Tibial artery (tissue), 4 donors: ENCODE measurements around the gene PDK4.

Source experiments
- DNase-seq, 2 donors: peaks; one replicate each; pipeline ENCODE4 v3.0.0-alpha.2; 2019
- H3K27ac ChIP-seq, 2 donors: fragments of 200-600 bp; sonication (generic) in 1 of 2; 1 replicate in 1 of 2; 2 replicates in 1 of 2; pipeline ENCODE4 v1.5.1; 2018 to 2019; ENCODE audit warnings: mild to moderate bottlenecking in 1 of 2
- H3K27me3 ChIP-seq, 2 donors: fragments of 200-600 bp; sonication (generic) in 1 of 2; one replicate each; pipeline versions ENCODE4 v1.5.1 to v1.6.0; 2016 to 2019
- H3K36me3 ChIP-seq, 3 donors: fragments of 200-600 bp; sonication (generic) in 2 of 3; one replicate each; pipeline ENCODE4 v1.5.1; 2016 to 2019; ENCODE audit warnings: mild to moderate bottlenecking in 2 of 3
- H3K4me1 ChIP-seq, 4 donors: fragments of 200-600 bp; sonication (generic) in 2 of 4; 1 replicate in 3 of 4; 2 replicates in 1 of 4; pipeline ENCODE4 v1.5.1; 2016 to 2019
- H3K4me3 ChIP-seq, 2 donors: fragments of 200-600 bp; sonication (generic) in 1 of 2; 1 replicate in 1 of 2; 2 replicates in 1 of 2; pipeline ENCODE4 v1.5.1; 2018 to 2019; ENCODE audit warnings: mild to moderate bottlenecking in 2 of 2
- H3K9me3 ChIP-seq, 3 donors: fragments of 200-600 bp; sonication (generic) in 1 of 3; one replicate each; pipeline ENCODE4 v1.5.1; 2016 to 2019
- intact Hi-C: fragments of 100-400 bp; cut with DNase I; formaldehyde crosslinking; loops from one replicate; pipeline ENCODE4 v1.15.0; 2023; ENCODE audit warnings: low total_unique reads
- TF ChIP-seq, protein P1 (sequence below), 2 experiments: fragments of 200-600 bp in 1 of 2; fragments of 450-650 bp in 1 of 2; IDR thresholded peaks; one replicate each; pipeline ENCODE4 v1.5.1; 2017 to 2019; ENCODE audit warnings: antibody characterized with exemption in 2 of 2, mild to moderate bottlenecking in 1 of 2, moderate library complexity in 1 of 2

The PDK4 gene

GRCh38 chr7:95536656-95537311 lies 59.5 kb downstream of the PDK4 start:
- TF ChIP-seq, protein P1, sequence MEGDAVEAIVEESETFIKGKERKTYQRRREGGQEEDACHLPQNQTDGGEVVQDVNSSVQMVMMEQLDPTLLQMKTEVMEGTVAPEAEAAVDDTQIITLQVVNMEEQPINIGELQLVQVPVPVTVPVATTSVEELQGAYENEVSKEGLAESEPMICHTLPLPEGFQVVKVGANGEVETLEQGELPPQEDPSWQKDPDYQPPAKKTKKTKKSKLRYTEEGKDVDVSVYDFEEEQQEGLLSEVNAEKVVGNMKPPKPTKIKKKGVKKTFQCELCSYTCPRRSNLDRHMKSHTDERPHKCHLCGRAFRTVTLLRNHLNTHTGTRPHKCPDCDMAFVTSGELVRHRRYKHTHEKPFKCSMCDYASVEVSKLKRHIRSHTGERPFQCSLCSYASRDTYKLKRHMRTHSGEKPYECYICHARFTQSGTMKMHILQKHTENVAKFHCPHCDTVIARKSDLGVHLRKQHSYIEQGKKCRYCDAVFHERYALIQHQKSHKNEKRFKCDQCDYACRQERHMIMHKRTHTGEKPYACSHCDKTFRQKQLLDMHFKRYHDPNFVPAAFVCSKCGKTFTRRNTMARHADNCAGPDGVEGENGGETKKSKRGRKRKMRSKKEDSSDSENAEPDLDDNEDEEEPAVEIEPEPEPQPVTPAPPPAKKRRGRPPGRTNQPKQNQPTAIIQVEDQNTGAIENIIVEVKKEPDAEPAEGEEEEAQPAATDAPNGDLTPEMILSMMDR (IDR thresholded peaks at IDR 0.05): no peak
- DNase-seq: no peak
- peaks cover 0 to 10% of the 10 kb centered on the region in 2 donors for H3K27me3 ChIP-seq
- no peaks in the 10 kb centered on the region for H3K4me1 ChIP-seq
- no peak overlapping the region for H3K4me3 ChIP-seq
- intact Hi-C loops: no loop called here
- no peaks in the 10 kb centered on the region for H3K36me3 ChIP-seq
- H3K9me3 ChIP-seq: no peaks in the 10 kb centered on the region
- no peak overlapping the region for H3K27ac ChIP-seq

GRCh38 chr7:95535662-95536061 lies 60.7 kb downstream of the PDK4 start:
- no peaks in the 10 kb centered on the region for H3K4me1 ChIP-seq
- no peak overlapping the region for H3K27ac ChIP-seq
- DNase-seq: no peak
- H3K36me3 ChIP-seq: no peaks in the 10 kb centered on the region
- H3K9me3 ChIP-seq: no peaks in the 10 kb centered on the region
- H3K27me3 ChIP-seq: peaks cover 0 to 10% of the 10 kb centered on the region in 2 donors
- TF ChIP-seq, protein P1 (IDR thresholded peaks at IDR 0.05): no peak
- no peak overlapping the region for H3K4me3 ChIP-seq
- intact Hi-C loops: no loop called here

DNA sequence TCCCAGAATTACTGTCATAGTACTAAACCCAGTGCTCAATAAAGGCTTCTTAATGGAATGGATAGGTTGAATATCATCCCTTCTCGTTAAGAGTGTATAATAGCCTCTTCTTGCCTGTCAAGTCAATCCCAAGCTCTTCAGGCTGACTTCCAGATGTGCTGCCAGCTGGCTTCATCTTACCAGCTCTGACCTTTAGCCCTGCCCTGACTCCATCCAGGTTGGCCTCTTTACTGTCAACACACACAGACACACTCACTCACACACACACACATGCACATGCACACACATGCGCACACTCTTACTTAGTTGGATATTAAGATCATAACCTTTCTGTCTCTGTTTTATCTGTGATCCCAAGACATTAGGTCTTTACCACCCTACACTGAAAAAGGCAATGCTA lies 61.5 kb downstream of the PDK4 start:
- no peaks in the 10 kb centered on the region for H3K36me3 ChIP-seq
- no peaks in the 10 kb centered on the region for H3K4me1 ChIP-seq
- H3K9me3 ChIP-seq: no peaks in the 10 kb centered on the region
- peaks cover 0 to 10% of the 10 kb centered on the region in 2 donors for H3K27me3 ChIP-seq
- intact Hi-C loops: no loop called here
- no peak overlapping the region for H3K27ac ChIP-seq
- H3K4me3 ChIP-seq: no peak overlapping the region
- no peak for DNase-seq
- TF ChIP-seq, protein P1 (IDR thresholded peaks at IDR 0.05): no peak
